Activated CD8-positive, alpha-beta T cell treated with anti-CD3 and anti-CD28 coated beads for 36 hours (primary cell): ENCODE measurements around the gene KIFC1. TPM values are rescaled to one million over a fixed set of nuclear protein-coding genes. Genes with fewer than 3 reads are reported as not detected.
A peak's percentile ranks its signal among the peaks of the same experiment; 100 is the strongest.

Experiments used
- ATAC-seq: fragments of 200-7000 bp; cut with Tn5 transposase; one replicate; pipeline ENCODE4 v1.10.0; 2021; ENCODE audit warnings: mild to moderate bottlenecking, moderate library complexity
- CTCF ChIA-PET: fragments of 350-600 bp; sonication (Branson Sonifier 250); formaldehyde crosslinking; loops from one replicate; lab custom pipeline; 2021; ENCODE audit warnings: antibody characterized with exemption; lab: Charles Lee
- POLR2A ChIA-PET: fragments of 350-600 bp; sonication (Branson Sonifier 250); formaldehyde crosslinking; loops from one replicate; lab custom pipeline; 2021; ENCODE audit warnings: antibody characterized with exemption; lab: Charles Lee
- DNase-seq: peaks from one replicate; pipeline ENCODE4 v3.0.0-alpha.2; 2020
- H3K27ac Mint-ChIP-seq: one replicate; pipeline ENCODE4 v1.8.0; 2021; ENCODE audit warnings: mild to moderate bottlenecking, mixed read lengths
- H3K27me3 Mint-ChIP-seq: one replicate; pipeline ENCODE4 v1.8.0; 2021; ENCODE audit warnings: mixed read lengths
- H3K36me3 Mint-ChIP-seq: one replicate; pipeline ENCODE4 v1.8.0; 2021; ENCODE audit warnings: low read depth, mixed read lengths
- H3K4me1 Mint-ChIP-seq: one replicate; pipeline ENCODE4 v1.8.0; 2021; ENCODE audit warnings: low read depth, mixed read lengths
- H3K4me3 Mint-ChIP-seq: one replicate; pipeline ENCODE4 v1.8.0; 2021; ENCODE audit warnings: mild to moderate bottlenecking, moderate library complexity, mixed read lengths
- H3K9me3 Mint-ChIP-seq: one replicate; pipeline ENCODE4 v1.8.0; 2021; ENCODE audit warnings: mixed read lengths
- intact Hi-C: fragments of 100-400 bp; cut with micrococcal nuclease; formaldehyde crosslinking; loops from one replicate; pipeline ENCODE4 v1.10.0; 2022
- total RNA-seq, 2 experiments: library from RNA; stranded (reverse); gene quantifications; one replicate each; pipeline ENCODE4 v1.2.3, GENCODE V29; 2021
- TF ChIP-seq, protein P1 (sequence below): fragments of 200-600 bp; IDR thresholded peaks from one replicate; pipeline ENCODE4 v1.8.0; 2022; ENCODE audit warnings: antibody characterized with exemption, mild to moderate bottlenecking

KIFC1 gene
- total RNA-seq, 2 experiments from 2014 or later: 93.4 to 96.0 TPM

DNA sequence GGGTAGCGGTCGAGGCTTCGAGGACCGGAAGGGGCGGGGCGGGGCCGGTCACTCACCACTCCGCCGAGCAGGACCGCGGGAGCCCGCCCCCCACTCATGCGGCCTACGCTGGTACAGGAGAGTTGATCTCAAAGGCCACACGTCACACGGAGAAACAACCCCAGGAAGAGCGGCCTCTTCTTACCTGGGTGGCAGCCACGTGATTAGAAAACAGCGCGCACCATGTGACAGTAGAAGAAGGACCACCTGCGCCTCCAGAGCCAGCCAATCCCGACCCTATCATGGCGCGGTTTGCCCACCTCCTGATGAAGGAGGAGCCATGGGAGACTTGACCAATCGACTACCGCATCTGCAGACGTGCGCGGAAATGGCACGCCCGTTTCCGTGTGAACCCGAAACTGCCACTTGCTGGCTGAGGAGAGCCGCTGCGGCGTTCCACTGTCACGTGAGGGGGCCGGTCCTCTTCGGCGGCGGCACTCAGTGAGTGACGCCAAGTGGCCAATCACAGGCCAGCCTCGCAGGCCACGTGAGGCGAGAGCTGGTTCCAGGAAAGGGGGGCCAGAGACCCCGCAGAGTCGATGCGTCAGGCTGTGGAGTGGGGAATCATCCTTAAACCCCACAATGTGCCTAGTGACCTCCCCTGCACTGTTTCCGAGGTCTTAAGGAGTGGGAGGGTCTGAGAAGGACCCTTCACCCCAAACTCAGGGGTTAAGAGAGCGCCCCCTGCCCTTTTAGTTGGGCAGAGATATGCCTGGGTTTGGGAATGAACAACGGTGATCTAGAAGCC, 26.5 kb downstream of the KIFC1 start, which contains the start of gene CUTA:
Gene CUTA (minus strand): TSS at position 205 of the 787 bp plus-strand sequence. CDS start 107 bp downstream, at position 98.
- peak within 1 kb of the TSS; percentile 98 for H3K4me3 Mint-ChIP-seq
- TF ChIP-seq, protein P1, sequence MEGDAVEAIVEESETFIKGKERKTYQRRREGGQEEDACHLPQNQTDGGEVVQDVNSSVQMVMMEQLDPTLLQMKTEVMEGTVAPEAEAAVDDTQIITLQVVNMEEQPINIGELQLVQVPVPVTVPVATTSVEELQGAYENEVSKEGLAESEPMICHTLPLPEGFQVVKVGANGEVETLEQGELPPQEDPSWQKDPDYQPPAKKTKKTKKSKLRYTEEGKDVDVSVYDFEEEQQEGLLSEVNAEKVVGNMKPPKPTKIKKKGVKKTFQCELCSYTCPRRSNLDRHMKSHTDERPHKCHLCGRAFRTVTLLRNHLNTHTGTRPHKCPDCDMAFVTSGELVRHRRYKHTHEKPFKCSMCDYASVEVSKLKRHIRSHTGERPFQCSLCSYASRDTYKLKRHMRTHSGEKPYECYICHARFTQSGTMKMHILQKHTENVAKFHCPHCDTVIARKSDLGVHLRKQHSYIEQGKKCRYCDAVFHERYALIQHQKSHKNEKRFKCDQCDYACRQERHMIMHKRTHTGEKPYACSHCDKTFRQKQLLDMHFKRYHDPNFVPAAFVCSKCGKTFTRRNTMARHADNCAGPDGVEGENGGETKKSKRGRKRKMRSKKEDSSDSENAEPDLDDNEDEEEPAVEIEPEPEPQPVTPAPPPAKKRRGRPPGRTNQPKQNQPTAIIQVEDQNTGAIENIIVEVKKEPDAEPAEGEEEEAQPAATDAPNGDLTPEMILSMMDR: peak; percentile 25
- ChIA-PET POLR2A (interaction anchor here (0.6 to 5.4 kb wide), 12 partner anchors 8 to 446 kb away, joined by 3 to 46 read pairs (median 4); partner anchors contain the start of genes B3GALT4, RPS18 and VPS52), CTCF (interaction anchor here (1.1 to 1.4 kb wide), 3 partner anchors 11 to 129 kb away, joined by 3 to 5 read pairs (median 4); partner anchors contain the start of gene WDR46)
- H3K4me1 Mint-ChIP-seq: peaks cover 60% of the 10 kb centered on the region
- H3K36me3 Mint-ChIP-seq: peaks cover 35% of the 10 kb centered on the region
- ATAC-seq: peak; percentile 89
- no peaks in the 10 kb centered on the region for H3K27me3 Mint-ChIP-seq
- peak; percentile 99 for DNase-seq
- no peaks in the 10 kb centered on the region for H3K9me3 Mint-ChIP-seq
- H3K27ac Mint-ChIP-seq: peak within 1 kb of the TSS; percentile 100
- intact Hi-C loops: no loop called here

DNA sequence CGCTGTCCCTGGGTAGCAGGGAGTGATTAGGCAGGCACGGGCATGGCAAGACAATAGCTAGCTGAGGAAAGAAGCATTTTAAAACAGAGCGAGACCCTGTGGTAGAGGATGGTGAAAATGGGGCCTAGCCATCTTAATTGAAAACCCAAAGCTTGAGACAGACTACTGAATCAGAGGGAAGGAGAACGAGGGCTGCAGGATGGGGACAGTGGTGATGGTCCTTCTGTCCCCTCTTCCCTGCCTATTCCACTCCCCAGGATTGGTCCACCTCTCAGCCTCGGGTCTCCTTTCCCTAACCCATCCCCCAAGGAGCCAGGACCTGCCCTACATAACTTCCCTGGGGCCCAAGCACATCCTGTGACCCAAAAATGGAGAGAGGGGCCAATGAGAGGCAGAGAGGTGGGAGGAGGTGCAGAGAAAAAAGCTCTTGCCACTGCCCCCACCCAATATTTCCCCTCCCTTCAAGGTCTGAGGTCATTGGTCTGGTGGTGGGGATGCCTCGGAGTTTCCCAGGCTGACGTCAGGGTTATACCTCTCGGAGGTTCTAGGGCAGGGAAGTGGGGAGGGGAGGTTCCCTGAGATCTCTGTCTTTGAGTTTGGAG, 27.2 kb downstream of the KIFC1 start:
- TF ChIP-seq, protein P1: no peak
- intact Hi-C loops: no loop called here
- H3K4me1 Mint-ChIP-seq: peaks cover 60% of the 10 kb centered on the region
- ChIA-PET POLR2A (interaction anchor here (0.6 to 5.4 kb wide), 12 partner anchors 7 to 447 kb away, joined by 3 to 46 read pairs (median 4); partner anchors contain the start of genes B3GALT4, KIFC1, RPS18 and VPS52), CTCF (interaction anchor here (1.0 to 1.4 kb wide), 4 partner anchors 10 to 152 kb away, joined by 4 to 5 read pairs (median 4); no protein-coding TSS in a partner anchor)
- H3K9me3 Mint-ChIP-seq: no peaks in the 10 kb centered on the region
- ATAC-seq (peak; percentile 24), DNase-seq (peak; percentile 87)
- H3K27me3 Mint-ChIP-seq: no peaks in the 10 kb centered on the region
- H3K4me3 Mint-ChIP-seq: peak overlapping the region; percentile 98
- peak overlapping the region; percentile 100 for H3K27ac Mint-ChIP-seq
- H3K36me3 Mint-ChIP-seq: peaks cover 36% of the 10 kb centered on the region

- POLR2A ChIA-PET: interaction anchor here (0.7 to 5.4 kb wide), 10 partner anchors 10 to 172 kb away, joined by 3 to 46 read pairs (median 4); partner anchors contain the start of genes B3GALT4, KIFC1 and ZBTB22
These were observed 28.2 kb downstream of the KIFC1 start, which contains the start of gene SYNGAP1 for GRCh38 chr6:33419580-33420490. SYNGAP1 (plus strand) TSS chr6:33420065; CDS start chr6:33420265, 200 bp downstream.

More at GRCh38 chr6:33419580-33420490, 28.2 kb downstream of the KIFC1 start, which contains the start of gene SYNGAP1:
- H3K27ac Mint-ChIP-seq: peak within 1 kb of the TSS; percentile 100
- CTCF ChIA-PET: interaction anchor here (1.0 to 1.1 kb wide), 2 partner anchors 11 to 151 kb away, joined by 4 to 5 read pairs; no protein-coding TSS in a partner anchor
- peak within 1 kb of the TSS; percentile 98 for H3K4me3 Mint-ChIP-seq
- peak; percentile 74 for DNase-seq
- peaks cover 38% of the 10 kb centered on the region for H3K36me3 Mint-ChIP-seq
- H3K4me1 Mint-ChIP-seq: peaks cover 62% of the 10 kb centered on the region
- H3K27me3 Mint-ChIP-seq: no peaks in the 10 kb centered on the region
- intact Hi-C loops: loop anchor here (10.0 kb wide), 1 partner anchor 155 kb away; no protein-coding TSS in a partner anchor
- TF ChIP-seq, protein P1: no peak
- ATAC-seq: no peak
- no peaks in the 10 kb centered on the region for H3K9me3 Mint-ChIP-seq
